ENCODE measurements around the gene AKR1D1.

GRCh38 chr7:138138244-138138643, 62.0 kb downstream of the AKR1D1 start:
- TF ChIP-seq GATA2 (IDR thresholded peaks at IDR 0.05; ENCODE audit: low read depth, low read length) (no peak), GATA3 (IDR thresholded peaks at IDR 0.05; ENCODE audit: low read depth, low read length) (no peak)
